HCT116 (cell line): Measurements from ENCODE around the gene RABEPK. TPM values are rescaled to one million over a fixed set of nuclear protein-coding genes. Genes with fewer than 3 reads are reported as not detected.

Source experiments
- ATAC-seq: fragments of 200-7000 bp; cut with Tn5 transposase; 2 replicates; pipeline ENCODE4 v1.9.1; 2020; ENCODE audit warnings: mild to moderate bottlenecking, moderate library complexity
- BruUV-seq: library from RNA; stranded (reverse); fragments of 400-500 nt; replicated peaks from 2 replicates; lab custom pipeline; 2021; lab: Mats Ljungman, UMichigan
- CTCF ChIA-PET: fragments of 300-600 bp; sonication (Branson Sonifier 250); formaldehyde crosslinking; loops from one replicate; lab custom pipeline; 2021; ENCODE audit warnings: antibody characterized with exemption; lab: Charles Lee
- POLR2A ChIA-PET: fragments of 300-600, 350-600 bp; sonication (Branson Sonifier 250); formaldehyde crosslinking; loops from one replicate; lab custom pipeline; 2021; ENCODE audit warnings: antibody characterized with exemption; lab: Charles Lee
- RAD21 ChIA-PET, 2 experiments: fragments of 300-600 bp; sonication (Branson Sonifier 250); formaldehyde crosslinking; loops; one replicate each; lab custom pipeline; 2023; ENCODE audit warnings: low total read pairs in 2 of 2; ENCODE audit not compliant: uncharacterized antibody in 2 of 2, unreplicated experiment in 2 of 2, low non-redundant PET in 1 of 2; lab: Charles Lee
- DNase-seq: peaks from one replicate; pipeline ENCODE4 v3.0.0-alpha.2; 2010; ENCODE audit warnings: low read depth, low spot score
- H2AFZ ChIP-seq: fragments of 200-600 bp; shearing (Covaris generic), sonication (generic); 2 replicates; pipeline ENCODE4 v1.6.1; 2017; ENCODE audit warnings: low read depth, mixed run types, mixed read lengths, antibody characterized with exemption, low read length; ENCODE audit not compliant: poor library complexity, severe bottlenecking
- H3K27ac ChIP-seq: 2 replicates; pipeline ENCODE4 v1.5.1; 2012; ENCODE audit warnings: low read depth, low read length
- H3K27me3 ChIP-seq: fragments of 200-600 bp; sonication (generic); 2 replicates; pipeline ENCODE4 v1.6.1; 2016; ENCODE audit warnings: mixed run types, low read length, mixed read lengths; ENCODE audit not compliant: insufficient read depth
- H3K36me3 ChIP-seq, 2 experiments: fragments of 200-500 bp in 1 of 2; fragments of 200-600 bp in 1 of 2; sonication (Bioruptor generic) in 1 of 2; sonication (generic) in 1 of 2; 2 replicates each; pipeline versions ENCODE4 v1.5.1 to v1.6.1; 2014 to 2016; ENCODE audit warnings: low read length in 2 of 2, inconsistent platforms in 1 of 2, mixed read lengths in 1 of 2, mixed run types in 1 of 2; ENCODE audit not compliant: insufficient read depth in 2 of 2, control insufficient read depth in 1 of 2
- H3K4me1 ChIP-seq, 2 experiments: fragments of 200-600 bp in 1 of 2; sonication (generic) in 1 of 2; 2 replicates each; pipeline versions ENCODE4 v1.5.1 to v1.6.1; 2012 to 2017; ENCODE audit warnings: low read length in 2 of 2, inconsistent platforms in 1 of 2, mild to moderate bottlenecking in 1 of 2, mixed read lengths in 1 of 2, mixed run types in 1 of 2, moderate library complexity in 1 of 2; ENCODE audit not compliant: insufficient read depth in 2 of 2, control insufficient read depth in 1 of 2
- H3K4me2 ChIP-seq: fragments of 200-600 bp; sonication (generic); 2 replicates; pipeline ENCODE4 v1.6.1; 2017; ENCODE audit warnings: mixed run types, low read length, mixed read lengths
- H3K4me3 ChIP-seq, 2 experiments: fragments of 200-600 bp in 1 of 2; sonication (generic) in 1 of 2; replicated peaks in 1 of 2; 2 replicates each; pipeline ENCODE4 v1.5.1; 2011 to 2016; ENCODE audit warnings: low read length in 2 of 2, control low read depth in 1 of 2, low read depth in 1 of 2, mild to moderate bottlenecking in 1 of 2, mixed read lengths in 1 of 2, mixed run types in 1 of 2
- H3K79me2 ChIP-seq: fragments of 200-600 bp; sonication (generic); 2 replicates; pipeline ENCODE4 v1.6.1; 2017; ENCODE audit warnings: mild to moderate bottlenecking, mixed run types, low read length, moderate library complexity, mixed read lengths; ENCODE audit not compliant: insufficient read depth
- H3K9ac ChIP-seq: fragments of 200-600 bp; sonication (generic); 2 replicates; pipeline ENCODE4 v1.6.1; 2016; ENCODE audit warnings: low read length, mixed read lengths
- H3K9me2 ChIP-seq: fragments of 200-600 bp; sonication (generic), shearing (Covaris generic); 2 replicates; pipeline ENCODE4 v1.6.1; 2017; ENCODE audit warnings: mixed run types, mild to moderate bottlenecking, moderate library complexity; ENCODE audit not compliant: insufficient read depth
- H3K9me3 ChIP-seq, 2 experiments: fragments of 200-500 bp in 1 of 2; fragments of 200-600 bp in 1 of 2; sonication (Bioruptor generic) in 1 of 2; sonication (generic) in 1 of 2; 2 replicates each; pipeline ENCODE4 v1.6.1; 2014 to 2017; ENCODE audit warnings: low read length in 2 of 2, mixed read lengths in 2 of 2, inconsistent platforms in 1 of 2, low read depth in 1 of 2, mild to moderate bottlenecking in 1 of 2, mixed run types in 1 of 2, moderate library complexity in 1 of 2; ENCODE audit not compliant: control insufficient read depth in 1 of 2, insufficient read depth in 1 of 2
- H4K20me1 ChIP-seq: fragments of 200-600 bp; sonication (generic), shearing (Covaris generic); 2 replicates; pipeline ENCODE4 v1.6.1; 2017; ENCODE audit warnings: mixed run types, mild to moderate bottlenecking, moderate library complexity; ENCODE audit not compliant: insufficient read depth
- EGR1 ChIP-seq: IDR thresholded peaks from 2 replicates; pipeline ENCODE4 v1.6.1; 2012; ENCODE audit warnings: low read depth
- EZH2 ChIP-seq: fragments of 200-600 bp; sonication (generic); IDR thresholded peaks from 2 replicates; pipeline ENCODE4 v1.6.1; 2017; ENCODE audit warnings: antibody characterized with exemption, mixed run types
- FOSL1 ChIP-seq: IDR thresholded peaks from 2 replicates; pipeline ENCODE4 v1.6.1; 2012; ENCODE audit warnings: low read depth
- MAX ChIP-seq: IDR thresholded peaks from 2 replicates; pipeline ENCODE4 v1.6.1; 2012
- POLR2A ChIP-seq: IDR thresholded peaks from 2 replicates; pipeline ENCODE4 v1.7.0; 2011; ENCODE audit warnings: borderline replicate concordance; ENCODE audit not compliant: insufficient read depth, insufficient read length; ENCODE audit errors: extremely low read depth
- POLR2AphosphoS5 ChIP-seq: IDR thresholded peaks from 2 replicates; pipeline ENCODE4 v1.6.1; 2011; ENCODE audit warnings: mild to moderate bottlenecking, low read depth, low read length, moderate library complexity
- REST ChIP-seq: IDR thresholded peaks from 2 replicates; pipeline ENCODE4 v1.6.1; 2012; ENCODE audit warnings: low read depth
- SP1 ChIP-seq: IDR thresholded peaks from 2 replicates; pipeline ENCODE4 v1.6.1; 2012; ENCODE audit warnings: low read depth
- SRF ChIP-seq: IDR thresholded peaks from 2 replicates; pipeline ENCODE4 v1.6.1; 2012; ENCODE audit warnings: low read depth
- TCF7L2 ChIP-seq: IDR thresholded peaks from 2 replicates; pipeline ENCODE4 v1.7.0; 2011; ENCODE audit warnings: borderline replicate concordance, inconsistent platforms; ENCODE audit not compliant: insufficient read depth, insufficient read length; ENCODE audit errors: extremely low read depth
- YY1 ChIP-seq: IDR thresholded peaks from 2 replicates; pipeline ENCODE4 v1.6.1; 2011; ENCODE audit warnings: low read length, low read depth, moderate library complexity, mild to moderate bottlenecking; ENCODE audit not compliant: insufficient replicate concordance; ENCODE audit errors: extremely low read depth
- intact Hi-C: fragments of 100-400 bp; cut with micrococcal nuclease; formaldehyde crosslinking; loops from 2 replicates; pipeline ENCODE4 v1.10.0; 2022
- total RNA-seq: library from RNA; stranded (reverse); gene quantifications from one replicate; pipeline ENCODE4 v1.2.1, GENCODE V29; 2021; ENCODE audit not compliant: unreplicated experiment
- TF ChIP-seq, protein P1 (sequence below): IDR thresholded peaks from 2 replicates; pipeline ENCODE4 v1.6.1; 2011; ENCODE audit warnings: mild to moderate bottlenecking, low read length, moderate library complexity; ENCODE audit not compliant: insufficient replicate concordance; ENCODE audit errors: extremely low read depth
- TF ChIP-seq, protein P2 (sequence below): IDR thresholded peaks from 2 replicates; pipeline ENCODE4 v1.6.1; 2012

Gene RABEPK
- total RNA-seq, 1 experiment from 2014 or later, result 48.3 TPM

GRCh38 chr9:125243792-125244260 is 43.5 kb downstream of the RABEPK start (continued):
- TF ChIP-seq, protein P1, sequence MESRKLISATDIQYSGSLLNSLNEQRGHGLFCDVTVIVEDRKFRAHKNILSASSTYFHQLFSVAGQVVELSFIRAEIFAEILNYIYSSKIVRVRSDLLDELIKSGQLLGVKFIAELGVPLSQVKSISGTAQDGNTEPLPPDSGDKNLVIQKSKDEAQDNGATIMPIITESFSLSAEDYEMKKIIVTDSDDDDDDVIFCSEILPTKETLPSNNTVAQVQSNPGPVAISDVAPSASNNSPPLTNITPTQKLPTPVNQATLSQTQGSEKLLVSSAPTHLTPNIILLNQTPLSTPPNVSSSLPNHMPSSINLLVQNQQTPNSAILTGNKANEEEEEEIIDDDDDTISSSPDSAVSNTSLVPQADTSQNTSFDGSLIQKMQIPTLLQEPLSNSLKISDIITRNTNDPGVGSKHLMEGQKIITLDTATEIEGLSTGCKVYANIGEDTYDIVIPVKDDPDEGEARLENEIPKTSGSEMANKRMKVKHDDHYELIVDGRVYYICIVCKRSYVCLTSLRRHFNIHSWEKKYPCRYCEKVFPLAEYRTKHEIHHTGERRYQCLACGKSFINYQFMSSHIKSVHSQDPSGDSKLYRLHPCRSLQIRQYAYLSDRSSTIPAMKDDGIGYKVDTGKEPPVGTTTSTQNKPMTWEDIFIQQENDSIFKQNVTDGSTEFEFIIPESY, result no peak
- no peak for TF ChIP-seq POLR2A

GRCh38 chr9:125246261-125246667 is 45.9 kb downstream of the RABEPK start:
- Histone ChIP-seq H4K20me1 (no peaks in the 10 kb centered on the region), H3K9me3 (no peaks in the 10 kb centered on the region), H3K27me3 (no peaks in the 10 kb centered on the region), H3K36me3 (no peaks in the 10 kb centered on the region), H3K9ac (no peak overlapping the region), H3K9me2 (no peaks in the 10 kb centered on the region), H3K4me3 (no peak overlapping the region), H3K4me2 (0 out of 2 replicates have a peak overlapping the region, but pooled peaks have one; percentile 14), H3K79me2 (0 out of 2 replicates have a peak, but pooled peaks cover 6% of the 10 kb centered on the region), H2AFZ (no peak overlapping the region), H3K27ac (no peak overlapping the region), H3K4me1 (peaks cover 23 to 38% of the 10 kb centered on the region in 2 experiments)
- no peak for ATAC-seq
- DNase-seq, result no peak
- BruUV-seq, result no TSS peak
- ChIA-PET CTCF (no interaction called here), POLR2A (interaction anchor here (0.7 kb wide), 1 partner anchor 133 kb away, joined by 3 read pairs; no protein-coding TSS in a partner anchor), RAD21 (no interaction called here)
- intact Hi-C loops, result no loop called here
- no peak for TF ChIP-seq POLR2AphosphoS5
- no peak for TF ChIP-seq EGR1
- TF ChIP-seq FOSL1, result no peak
- TF ChIP-seq POLR2A, result no peak
- TF ChIP-seq MAX, result no peak
- no peak for TF ChIP-seq SP1
- TF ChIP-seq, protein P2, sequence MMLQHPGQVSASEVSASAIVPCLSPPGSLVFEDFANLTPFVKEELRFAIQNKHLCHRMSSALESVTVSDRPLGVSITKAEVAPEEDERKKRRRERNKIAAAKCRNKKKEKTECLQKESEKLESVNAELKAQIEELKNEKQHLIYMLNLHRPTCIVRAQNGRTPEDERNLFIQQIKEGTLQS, result no peak
- TF ChIP-seq, protein P1, result no peak
- no peak for TF ChIP-seq EZH2
- TF ChIP-seq TCF7L2, result no peak
- no peak for TF ChIP-seq REST
- TF ChIP-seq YY1, result no peak
- TF ChIP-seq SRF, result no peak
